ENCODE data around the gene KSR2. TPM values are rescaled to one million over a fixed set of nuclear protein-coding genes. Genes with fewer than 3 reads are reported as not detected.

The KSR2 gene
- total and polyA plus RNA-seq, 2 of the 13 experiments (the other 11 are each of a cell fraction or from before 2014, with no cell fraction given): 0.02 TPM; not detected in 1

- TF ChIP-seq ZNF18 (CRISPR knock-in tag; IDR thresholded peaks at IDR 0.05; ENCODE audit: insufficient replicate concordance) (no peak), FOXO1 (CRISPR knock-in tag; IDR thresholded peaks at IDR 0.05) (peak; percentile 67), SALL1 (CRISPR knock-in tag; IDR thresholded peaks at IDR 0.05) (peak; percentile 78), RXRB (CRISPR knock-in tag; IDR thresholded peaks at IDR 0.05; ENCODE audit: borderline replicate concordance) (peak; percentile 53; the same call in 1 of the 2 replicates), CHD4 (IDR thresholded peaks at IDR 0.05; ENCODE audit: borderline replicate concordance, low read length) (peak; percentile 94; the same call in 1 of the 2 replicates), FIP1L1 (IDR thresholded peaks at IDR 0.05; ENCODE audit: borderline replicate concordance, insufficient read depth, low read depth, low read length) (no peak), ZMYM3 (CRISPR knock-in tag; IDR thresholded peaks at IDR 0.05) (peak; percentile 93), ZBTB43 (CRISPR knock-in tag; conservative IDR thresholded peaks at IDR 0.05) (no peak), ZNF740 (CRISPR knock-in tag; IDR thresholded peaks at IDR 0.05) (no peak), HNRNPLL (IDR thresholded peaks at IDR 0.05; ENCODE audit: low read depth, low read length, poor library complexity, severe bottlenecking) (no peak), ZNF546 (CRISPR knock-in tag; conservative IDR thresholded peaks at IDR 0.05) (no peak), EED (CRISPR knock-in tag; IDR thresholded peaks at IDR 0.05) (no peak), ZNF282 (IDR thresholded peaks at IDR 0.05; ENCODE audit: partially characterized antibody) (no peak), ZNF547 (CRISPR knock-in tag; IDR thresholded peaks at IDR 0.05) (no peak), JARID2 (CRISPR knock-in tag; IDR thresholded peaks at IDR 0.05; ENCODE audit: insufficient replicate concordance) (no peak), ZNF800 (CRISPR knock-in tag; IDR thresholded peaks at IDR 0.05) (no peak), ZNF253 (CRISPR knock-in tag; IDR thresholded peaks at IDR 0.05; ENCODE audit: borderline replicate concordance) (no peak), ZNF501 (CRISPR knock-in tag; IDR thresholded peaks at IDR 0.05) (0 out of 2 replicates have a peak, but pooled peaks have one; percentile 27), ZNF34 (CRISPR knock-in tag; IDR thresholded peaks at IDR 0.05; ENCODE audit: borderline replicate concordance) (no peak), JUNB (CRISPR knock-in tag; IDR thresholded peaks at IDR 0.05; ENCODE audit: borderline replicate concordance) (no peak), SMARCE1 (IDR thresholded peaks at IDR 0.05; ENCODE audit: borderline replicate concordance) (no peak), ZNF737 (CRISPR knock-in tag; IDR thresholded peaks at IDR 0.05; ENCODE audit: borderline replicate concordance) (no peak), SUZ12 (IDR thresholded peaks at IDR 0.05; ENCODE audit: low read depth, low read length) (no peak), POGZ (CRISPR knock-in tag; IDR thresholded peaks at IDR 0.05) (no peak), TBL1XR1 (IDR thresholded peaks at IDR 0.05; ENCODE audit: borderline replicate concordance, low read length, partially characterized antibody) (no peak), SRSF4 (IDR thresholded peaks at IDR 0.05; ENCODE audit: low read depth, low read length, poor library complexity, severe bottlenecking) (no peak)
Measured at GRCh38 chr12:117518594-117519270, 450.1 kb downstream of the KSR2 start (continued).

Measured in HepG2 (cell line).